IMR-90 (cell line): Measurements from ENCODE around the gene HRH2. TPM values are rescaled to one million over a fixed set of nuclear protein-coding genes. Genes with fewer than 3 reads are reported as not detected.

Experiments
- ATAC-seq: fragments of 200-7000 bp; cut with Tn5 transposase; 2 replicates; pipeline ENCODE4 v1.9.1; 2020; ENCODE audit warnings: low read depth, mild to moderate bottlenecking, moderate library complexity
- BruUV-seq: library from RNA; stranded (reverse); fragments of 400-500 nt; replicated peaks from 2 replicates; lab custom pipeline; 2021; lab: Mats Ljungman, UMichigan
- CTCF ChIA-PET: fragments of 300-600 bp; formaldehyde crosslinking; extraction: SDS; loops from one replicate; lab custom pipeline; 2021; ENCODE audit warnings: antibody characterized with exemption; lab: Yijun Ruan, JAX
- POLR2A ChIA-PET: fragments of 300-600 bp; sonication (Branson Sonifier 250); formaldehyde crosslinking; loops from one replicate; lab custom pipeline; 2022; ENCODE audit warnings: antibody characterized with exemption; ENCODE audit not compliant: unreplicated experiment; lab: Charles Lee
- DNase-seq: peaks from one replicate; pipeline ENCODE4 v3.0.0; 2013
- H2AFZ ChIP-seq: replicated peaks from 2 replicates; pipeline ENCODE3; 2013; ENCODE audit warnings: low read length, mild to moderate bottlenecking; ENCODE audit not compliant: poor library complexity
- H2AK5ac ChIP-seq: 2 replicates; pipeline ENCODE4 v1.6.1; 2013; ENCODE audit warnings: low read depth, low read length, inconsistent platforms
- H2AK9ac ChIP-seq: replicated peaks from 2 replicates; pipeline ENCODE3; 2013; ENCODE audit warnings: mild to moderate bottlenecking, low read depth, low read length, moderate library complexity; ENCODE audit not compliant: poor library complexity
- H2BK120ac ChIP-seq: 2 replicates; pipeline ENCODE4 v1.6.1; 2013; ENCODE audit warnings: low read depth, low read length, inconsistent platforms
- H2BK15ac ChIP-seq: 3 replicates; pipeline ENCODE4 v1.6.1; 2013; ENCODE audit warnings: low read depth, low read length, inconsistent platforms
- H2BK20ac ChIP-seq: 2 replicates; pipeline ENCODE4 v1.6.1; 2013; ENCODE audit warnings: low read depth, mild to moderate bottlenecking, inconsistent platforms, low read length, moderate library complexity
- H2BK5ac ChIP-seq: 2 replicates; pipeline ENCODE4 v1.6.1; 2013; ENCODE audit warnings: mild to moderate bottlenecking, low read depth, low read length, inconsistent platforms; ENCODE audit not compliant: poor library complexity, severe bottlenecking
- H3K14ac ChIP-seq: replicated peaks from 2 replicates; pipeline ENCODE4 v1.6.1; 2013; ENCODE audit warnings: low read depth, low read length, inconsistent platforms
- H3K18ac ChIP-seq: 2 replicates; pipeline ENCODE4 v1.6.1; 2013; ENCODE audit warnings: low read depth, low read length, control low read depth
- H3K23ac ChIP-seq: 2 replicates; pipeline ENCODE4 v1.6.1; 2013; ENCODE audit warnings: low read depth, low read length, inconsistent platforms
- H3K27ac ChIP-seq: 2 replicates; pipeline ENCODE4 v1.5.1; 2013; ENCODE audit warnings: mild to moderate bottlenecking, control low read depth, low read length; ENCODE audit not compliant: insufficient read depth
- H3K27me3 ChIP-seq: 2 replicates; pipeline ENCODE4 v1.6.1; 2013; ENCODE audit warnings: low read length; ENCODE audit not compliant: control insufficient read depth, insufficient read depth
- H3K36me3 ChIP-seq: 2 replicates; pipeline ENCODE4 v1.6.1; 2013; ENCODE audit warnings: low read length, mixed read lengths; ENCODE audit not compliant: control insufficient read depth, insufficient read depth
- H3K4ac ChIP-seq: 2 replicates; pipeline ENCODE4 v1.6.1; 2013; ENCODE audit warnings: low read depth, low read length, inconsistent platforms
- H3K4me1 ChIP-seq: 2 replicates; pipeline ENCODE4 v1.6.1; 2013; ENCODE audit warnings: low read length, mixed read lengths; ENCODE audit not compliant: control insufficient read depth, insufficient read depth
- H3K4me2 ChIP-seq: 2 replicates; pipeline ENCODE4 v1.6.1; 2013; ENCODE audit warnings: low read depth, mild to moderate bottlenecking, control low read depth, low read length, moderate library complexity
- H3K4me3 ChIP-seq: 2 replicates; pipeline ENCODE4 v1.5.1; 2013; ENCODE audit warnings: low read depth, mild to moderate bottlenecking, control low read depth, low read length, moderate library complexity; ENCODE audit not compliant: insufficient read depth
- H3K56ac ChIP-seq: 2 replicates; pipeline ENCODE4 v1.6.1; 2013; ENCODE audit warnings: low read length, inconsistent platforms; ENCODE audit not compliant: insufficient read depth; ENCODE audit errors: extremely low read depth
- H3K79me1 ChIP-seq, 2 experiments: 2 replicates each; pipeline ENCODE4 v1.6.1; 2013; ENCODE audit warnings: low read length in 2 of 2, inconsistent platforms in 1 of 2, low read depth in 1 of 2
- H3K9ac ChIP-seq: 2 replicates; pipeline ENCODE4 v1.6.1; 2013; ENCODE audit warnings: low read depth, low read length, control low read depth
- H3K9me1 ChIP-seq: 2 replicates; pipeline ENCODE4 v1.6.1; 2013; ENCODE audit warnings: low read length, inconsistent platforms; ENCODE audit not compliant: insufficient read depth
- H3K9me3 ChIP-seq: 2 replicates; pipeline ENCODE4 v1.6.1; 2013; ENCODE audit warnings: low read length; ENCODE audit not compliant: control insufficient read depth, insufficient read depth
- H4K20me1 ChIP-seq: 2 replicates; pipeline ENCODE4 v1.6.1; 2013; ENCODE audit warnings: low read length, inconsistent platforms; ENCODE audit not compliant: insufficient read depth
- H4K5ac ChIP-seq: 2 replicates; pipeline ENCODE4 v1.6.1; 2013; ENCODE audit warnings: mild to moderate bottlenecking, low read depth, low read length, control low read depth
- H4K8ac ChIP-seq, 2 experiments: 2 replicates each; pipeline ENCODE4 v1.6.1; 2013; ENCODE audit warnings: low read depth in 2 of 2, low read length in 2 of 2, control low read depth in 1 of 2, inconsistent platforms in 1 of 2
- H4K91ac ChIP-seq: 2 replicates; pipeline ENCODE4 v1.6.1; 2013; ENCODE audit warnings: low read depth, low read length, inconsistent platforms; ENCODE audit not compliant: insufficient read depth
- BHLHE40 ChIP-seq: fragments of 150-350 bp; IDR thresholded peaks from 2 replicates; pipeline ENCODE4 v1.6.1; 2016; ENCODE audit warnings: mild to moderate bottlenecking, low read depth, low read length
- CEBPB ChIP-seq: IDR thresholded peaks from 2 replicates; pipeline ENCODE4 v1.6.1; 2012; ENCODE audit warnings: low read depth, low read length, improper control_type of control experiment
- MAZ ChIP-seq: IDR thresholded peaks from 2 replicates; pipeline ENCODE4 v1.6.1; 2012; ENCODE audit warnings: low read depth, mild to moderate bottlenecking, low read length, improper control_type of control experiment, moderate library complexity, borderline replicate concordance
- RCOR1 ChIP-seq: IDR thresholded peaks from 2 replicates; pipeline ENCODE4 v1.6.1; 2012; ENCODE audit warnings: mild to moderate bottlenecking, low read length, improper control_type of control experiment; ENCODE audit not compliant: insufficient replicate concordance
- WGBS, 2 experiments: methylation state at CpG; one replicate each; pipeline versions ENCODE4 v1.1.5 to v1.1.7; 2013; ENCODE audit warnings: missing lambda C conversion rate in 2 of 2; ENCODE audit not compliant: insufficient read length in 1 of 2; ENCODE audit errors: extremely low coverage in 2 of 2; 5-methylcytosine and 5-hydroxymethylcytosine counted together
- dilution Hi-C: fragments of 300-500 bp; cut with HindIII; formaldehyde crosslinking; loops from one replicate; pipeline ENCODE4 v1.14.3; 2018; ENCODE audit warnings: low sequenced_read_pairs; ENCODE audit not compliant: unreplicated experiment
- in situ Hi-C: fragments of 300-500 bp; cut with MboI; formaldehyde crosslinking; loops from 3 replicates; pipeline ENCODE4 v1.14.3; 2019; ENCODE audit warnings: low sequenced_read_pairs, inconsistent platforms, mixed read lengths
- intact Hi-C: fragments of 100-400 bp; cut with micrococcal nuclease; formaldehyde crosslinking; loops from 2 replicates; pipeline ENCODE4 v1.10.0; 2022
- polyA plus RNA-seq, 3 experiments: library from polyadenylated mRNA; depleted of rRNA; stranded (reverse); fragments of >200 nt; gene quantifications; 2 replicates each; pipeline ENCODE4 v1.2.3, GENCODE V29; 2012; ENCODE audit warnings: low replicate concordance in 1 of 3
- total RNA-seq: library from RNA; depleted of rRNA; stranded (reverse); fragments of >200 nt; gene quantifications from 2 replicates; pipeline ENCODE4 v1.2.3, GENCODE V29; 2012
- TF ChIP-seq, protein P1 (sequence below): fragments of 150-350 bp; IDR thresholded peaks from 2 replicates; pipeline ENCODE4 v1.6.1; 2017; ENCODE audit warnings: mild to moderate bottlenecking, antibody characterized with exemption, low read length, low read depth

The HRH2 gene
- total and polyA plus RNA-seq, 2 of the 4 experiments (the other 2 are of a cell fraction), result not detected

DNA sequence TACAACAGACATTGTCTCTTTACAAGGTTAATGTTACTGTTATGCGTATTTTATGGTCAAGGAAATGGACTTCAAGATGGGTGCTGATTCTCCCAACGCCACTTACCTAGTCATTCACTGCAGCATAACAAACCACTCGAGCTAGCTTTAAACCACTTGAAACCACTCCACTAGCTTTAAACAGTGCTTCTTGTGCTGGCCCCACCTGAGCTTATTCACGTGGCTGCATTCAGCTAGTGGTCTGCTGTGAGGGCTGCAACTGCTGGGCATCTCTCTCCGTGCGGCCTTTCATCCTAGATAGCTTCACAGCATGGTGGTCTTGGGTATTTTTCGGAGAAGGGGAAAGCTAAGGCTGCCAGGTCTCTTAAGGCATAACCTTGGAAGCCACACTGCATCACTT, 3.5 kb upstream of the HRH2 start:
- POLR2A ChIA-PET, result no interaction called here
- no peak overlapping the region for H2AK5ac ChIP-seq
- dilution Hi-C loops (no loop called here), in situ Hi-C loops (no loop called here), intact Hi-C loops (no loop called here)
- no TSS peak for BruUV-seq
- H4K91ac ChIP-seq, result no peak overlapping the region
- no peaks in the 10 kb centered on the region for H3K36me3 ChIP-seq
- H3K4me3 ChIP-seq, result no peak overlapping the region
- peaks cover 7% of the 10 kb centered on the region; the same call in 1 of the 2 replicates for H3K27me3 ChIP-seq
- DNase-seq (no peak), ATAC-seq (no peak)
- H2BK15ac ChIP-seq, result no peak overlapping the region
- no peak overlapping the region for H2BK120ac ChIP-seq
- no peak overlapping the region for H3K27ac ChIP-seq
- no peaks in the 10 kb centered on the region for H3K9me1 ChIP-seq
- H2BK5ac ChIP-seq, result no peak overlapping the region
- H4K20me1 ChIP-seq, result no peaks in the 10 kb centered on the region
- peaks cover 6% of the 10 kb centered on the region for H3K9me3 ChIP-seq
- CTCF ChIA-PET, result no interaction called here
- no peak overlapping the region for H3K4ac ChIP-seq
- no peak overlapping the region for H3K4me2 ChIP-seq
- no peak overlapping the region for H3K9ac ChIP-seq
- H2AK9ac ChIP-seq, result no peak overlapping the region
- TF ChIP-seq CEBPB (no peak), MAZ (no peak), RCOR1 (no peak), BHLHE40 (no peak)
- TF ChIP-seq, protein P1, sequence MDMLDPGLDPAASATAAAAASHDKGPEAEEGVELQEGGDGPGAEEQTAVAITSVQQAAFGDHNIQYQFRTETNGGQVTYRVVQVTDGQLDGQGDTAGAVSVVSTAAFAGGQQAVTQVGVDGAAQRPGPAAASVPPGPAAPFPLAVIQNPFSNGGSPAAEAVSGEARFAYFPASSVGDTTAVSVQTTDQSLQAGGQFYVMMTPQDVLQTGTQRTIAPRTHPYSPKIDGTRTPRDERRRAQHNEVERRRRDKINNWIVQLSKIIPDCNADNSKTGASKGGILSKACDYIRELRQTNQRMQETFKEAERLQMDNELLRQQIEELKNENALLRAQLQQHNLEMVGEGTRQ, result no peak
- 40% methylated on average over 1 of the region's 7 CpGs; no CpG with 5 or more reads in 1 of the 2 experiments for WGBS, 2 experiments
- H3K23ac ChIP-seq, result no peak overlapping the region
- H2BK20ac ChIP-seq, result no peak overlapping the region
- H3K56ac ChIP-seq, result no peak overlapping the region
- no peak overlapping the region for H4K8ac ChIP-seq
- no peaks in the 10 kb centered on the region for H3K79me1 ChIP-seq
- no peak overlapping the region for H4K5ac ChIP-seq
- no peaks in the 10 kb centered on the region for H3K4me1 ChIP-seq
- H2AFZ ChIP-seq, result no peak overlapping the region
- no peak overlapping the region for H3K14ac ChIP-seq
- no peak overlapping the region for H3K18ac ChIP-seq
